Hepatic stellate cell (primary cell): ENCODE results near the gene NINL.

Experiments used
- DNase-seq: peaks from one replicate; pipeline ENCODE4 v3.0.0; 2011; ENCODE audit warnings: low spot score

Gene NINL

GRCh38 chr20:25464501-25465242 lies 120.7 kb downstream of the NINL start:
- no peak for DNase-seq

- DNase-seq = no peak
Measured at GRCh38 chr20:25461786-25462545, 123.4 kb downstream of the NINL start.

GRCh38 chr20:25461281-25461650 lies 124.1 kb downstream of the NINL start:
- DNase-seq = no peak

- no peak for DNase-seq
Measured at GRCh38 chr20:25460566-25461280, 124.6 kb downstream of the NINL start.

- DNase-seq = no peak
Measured at GRCh38 chr20:25459916-25460535, 125.3 kb downstream of the NINL start.

GRCh38 chr20:25459111-25459830 lies 126.1 kb downstream of the NINL start:
- no peak for DNase-seq

- DNase-seq = no peak
Measured at GRCh38 chr20:25457886-25458680, 127.2 kb downstream of the NINL start.

GRCh38 chr20:25454153-25454900 lies 131.0 kb downstream of the NINL start:
- DNase-seq = no peak

- no peak for DNase-seq
Measured at GRCh38 chr20:25453035-25453810, 132.1 kb downstream of the NINL start.

GRCh38 chr20:25452333-25452732 lies 133.0 kb downstream of the NINL start:
- DNase-seq = no peak

- no peak for DNase-seq
Measured at GRCh38 chr20:25447671-25448070, 137.7 kb downstream of the NINL start.

GRCh38 chr20:25444556-25444955 lies 140.8 kb downstream of the NINL start:
- DNase-seq = no peak

- no peak for DNase-seq
Measured at GRCh38 chr20:25439328-25439727, 146.0 kb downstream of the NINL start.

- DNase-seq = no peak
Measured at GRCh38 chr20:25437153-25437581, 148.2 kb downstream of the NINL start.

- no peak for DNase-seq
Measured at GRCh38 chr20:25424536-25424935, 160.8 kb downstream of the NINL start.

- DNase-seq = no peak
Measured at GRCh38 chr20:25422032-25422431, 163.3 kb downstream of the NINL start.

- DNase-seq = no peak
Measured at GRCh38 chr20:25421102-25421501, 164.2 kb downstream of the NINL start.

GRCh38 chr20:25418776-25419175 lies 166.6 kb downstream of the NINL start:
- no peak for DNase-seq

GRCh38 chr20:25408890-25409289 lies 176.4 kb downstream of the NINL start:
- DNase-seq = no peak
